Neuronal stem cell (in vitro differentiated cells): ENCODE results near the gene CNTNAP2.

Source experiments
- DNase-seq: peaks from one replicate; pipeline ENCODE4 v3.0.0-alpha.2; 2013; ENCODE audit warnings: low spot score
- H2AFZ ChIP-seq: one replicate; pipeline ENCODE4 v1.6.1; 2013; ENCODE audit warnings: mild to moderate bottlenecking, low read length, inconsistent platforms
- H2AK5ac ChIP-seq: 2 replicates; pipeline ENCODE4 v1.6.1; 2013; ENCODE audit warnings: low read depth, mild to moderate bottlenecking, inconsistent platforms, low read length, moderate library complexity, mixed read lengths
- H2BK120ac ChIP-seq: 2 replicates; pipeline ENCODE4 v1.6.1; 2013; ENCODE audit warnings: low read depth, mild to moderate bottlenecking, inconsistent platforms, low read length, moderate library complexity, mixed read lengths
- H2BK12ac ChIP-seq: one replicate; pipeline ENCODE4 v1.6.1; 2013; ENCODE audit warnings: low read length, inconsistent platforms
- H2BK15ac ChIP-seq: 2 replicates; pipeline ENCODE4 v1.6.1; 2013; ENCODE audit warnings: mild to moderate bottlenecking, low read length, inconsistent platforms, mixed read lengths
- H2BK5ac ChIP-seq: one replicate; pipeline ENCODE4 v1.6.1; 2013; ENCODE audit warnings: inconsistent platforms, mild to moderate bottlenecking, low read length, moderate library complexity
- H3K14ac ChIP-seq: one replicate; pipeline ENCODE4 v1.6.1; 2013; ENCODE audit warnings: low read length, inconsistent platforms
- H3K18ac ChIP-seq: 2 replicates; pipeline ENCODE4 v1.6.1; 2013; ENCODE audit warnings: low read length, inconsistent platforms
- H3K23ac ChIP-seq: 2 replicates; pipeline ENCODE4 v1.6.1; 2013; ENCODE audit warnings: low read depth, mild to moderate bottlenecking, mixed read lengths, low read length, inconsistent platforms; ENCODE audit not compliant: poor library complexity
- H3K27ac ChIP-seq: replicated peaks from 3 replicates; pipeline ENCODE4 v1.5.1; 2013; ENCODE audit warnings: low read length, inconsistent platforms
- H3K27me3 ChIP-seq, 3 experiments: 2 replicates each; pipeline ENCODE4 v1.6.1; 2013; ENCODE audit warnings: low read length in 3 of 3, mild to moderate bottlenecking in 2 of 3, inconsistent platforms in 1 of 3, low read depth in 1 of 3, mixed read lengths in 1 of 3, moderate library complexity in 1 of 3; ENCODE audit not compliant: control insufficient read depth in 3 of 3, insufficient read depth in 3 of 3
- H3K36me3 ChIP-seq, 2 donors: replicated peaks in 1 of 2; 2 replicates each; pipeline ENCODE4 v1.6.1; 2013; ENCODE audit warnings: low read length in 2 of 2; ENCODE audit not compliant: control insufficient read depth in 2 of 2, insufficient read depth in 2 of 2
- H3K4ac ChIP-seq: 2 replicates; pipeline ENCODE4 v1.6.1; 2013; ENCODE audit warnings: inconsistent platforms, mild to moderate bottlenecking, low read length, moderate library complexity
- H3K4me1 ChIP-seq, 2 donors: 1 replicate in 1 of 2; 2 replicates in 1 of 2; pipeline ENCODE4 v1.6.1; 2013; ENCODE audit warnings: low read length in 2 of 2, low read depth in 1 of 2; ENCODE audit not compliant: control insufficient read depth in 2 of 2, insufficient read depth in 1 of 2
- H3K4me2 ChIP-seq: one replicate; pipeline ENCODE4 v1.6.1; 2013; ENCODE audit warnings: mild to moderate bottlenecking, low read length, inconsistent platforms; ENCODE audit not compliant: insufficient read depth, poor library complexity, severe bottlenecking
- H3K4me3 ChIP-seq, 2 donors: 2 replicates each; pipeline ENCODE4 v1.5.1; 2013; ENCODE audit warnings: low read length in 2 of 2, mild to moderate bottlenecking in 2 of 2, inconsistent platforms in 1 of 2, moderate library complexity in 1 of 2
- H3K79me1 ChIP-seq: one replicate; pipeline ENCODE4 v1.6.1; 2013; ENCODE audit warnings: low read depth, mild to moderate bottlenecking, inconsistent platforms, low read length, moderate library complexity
- H3K9ac ChIP-seq: one replicate; pipeline ENCODE4 v1.6.1; 2013; ENCODE audit warnings: mild to moderate bottlenecking, low read depth, low read length, inconsistent platforms; ENCODE audit not compliant: poor library complexity
- H3K9me3 ChIP-seq, 2 donors: replicated peaks in 1 of 2; 2 replicates each; pipeline versions ENCODE3 to v1.6.1; 2013; ENCODE audit warnings: low read length in 2 of 2, mild to moderate bottlenecking in 2 of 2, inconsistent platforms in 1 of 2, low read depth in 1 of 2, mixed read lengths in 1 of 2, moderate library complexity in 1 of 2; ENCODE audit not compliant: control insufficient read depth in 2 of 2, insufficient read depth in 1 of 2
- H4K8ac ChIP-seq: one replicate; pipeline ENCODE4 v1.6.1; 2013; ENCODE audit warnings: low read depth, mild to moderate bottlenecking, inconsistent platforms, low read length, moderate library complexity
- H4K91ac ChIP-seq: one replicate; pipeline ENCODE4 v1.6.1; 2013; ENCODE audit warnings: low read length, low read depth, mild to moderate bottlenecking, inconsistent platforms; ENCODE audit not compliant: poor library complexity
- WGBS, 2 donors: extraction: QIAGEN DNeasy Blood & Tissue Kit; methylation state at CpG; one replicate each; pipeline ENCODE4 v1.1.7; 2013; ENCODE audit warnings: missing lambda C conversion rate in 2 of 2, mixed read lengths in 1 of 2; ENCODE audit not compliant: insufficient read length in 2 of 2, insufficient replicate concordance in 1 of 2; ENCODE audit errors: extremely low coverage in 2 of 2; 5-methylcytosine and 5-hydroxymethylcytosine counted together

The CNTNAP2 gene

DNA sequence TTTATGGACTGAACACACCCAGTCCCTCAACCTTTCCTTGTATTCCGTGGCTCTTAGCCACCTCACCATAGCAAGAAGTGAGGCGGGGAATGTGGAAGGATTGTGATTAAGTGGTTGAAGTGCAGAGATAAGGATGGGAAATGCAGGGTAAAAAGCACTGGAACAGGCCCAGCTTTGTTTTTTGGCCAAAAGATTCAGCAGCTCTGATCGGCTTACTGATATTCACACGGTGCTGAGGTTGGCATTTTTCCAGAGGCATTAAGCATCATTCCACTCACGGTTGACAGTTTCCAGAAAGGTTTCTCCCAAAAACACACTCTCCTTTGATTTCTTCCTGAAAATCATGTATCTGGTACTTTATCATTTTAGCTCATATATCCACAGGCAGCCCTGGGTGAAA is 544.2 kb downstream of the CNTNAP2 start:
- H2BK12ac ChIP-seq = no peak overlapping the region
- WGBS, 2 donors = no CpG with 5 or more reads among the region's 5 CpGs
- no peak overlapping the region for H3K27ac ChIP-seq
- H3K4me3 ChIP-seq = no peak overlapping the region
- H3K4me1 ChIP-seq = no peaks in the 10 kb centered on the region
- no peaks in the 10 kb centered on the region for H3K79me1 ChIP-seq
- no peak overlapping the region for H3K18ac ChIP-seq
- no peaks in the 10 kb centered on the region for H3K27me3 ChIP-seq
- H2BK15ac ChIP-seq = no peak overlapping the region
- no peak overlapping the region for H3K9ac ChIP-seq
- H2BK120ac ChIP-seq = no peak overlapping the region
- no peak overlapping the region for H4K8ac ChIP-seq
- no peak overlapping the region for H3K14ac ChIP-seq
- H3K4ac ChIP-seq = no peak overlapping the region
- H3K23ac ChIP-seq = no peak overlapping the region
- no peak overlapping the region for H2AFZ ChIP-seq
- no peak overlapping the region for H3K4me2 ChIP-seq
- H3K36me3 ChIP-seq = no peaks in the 10 kb centered on the region
- no peaks in the 10 kb centered on the region for H3K9me3 ChIP-seq
- H2BK5ac ChIP-seq = no peak overlapping the region
- H2AK5ac ChIP-seq = no peak overlapping the region
- no peak for DNase-seq
- H4K91ac ChIP-seq = no peak overlapping the region

DNA sequence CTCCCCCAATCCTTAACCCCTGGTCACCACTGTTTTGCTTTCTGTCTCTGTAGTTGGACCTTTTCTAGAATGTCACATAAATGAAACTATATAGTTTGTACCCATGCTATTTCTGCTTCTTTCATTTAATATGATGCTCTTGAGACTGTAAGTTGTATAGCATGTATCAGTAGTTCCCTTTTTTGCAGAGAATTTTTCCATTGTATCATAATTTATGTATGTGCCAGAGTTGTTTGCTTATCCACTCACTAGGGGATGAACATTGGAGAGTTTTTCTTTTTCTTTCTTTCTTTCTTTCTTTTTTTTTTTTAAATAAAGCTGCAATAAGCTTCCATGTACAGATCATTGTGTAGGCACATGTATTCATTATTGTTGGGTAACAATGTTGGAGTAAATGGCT is 544.8 kb downstream of the CNTNAP2 start:
- Histone ChIP-seq H3K4ac (no peak overlapping the region), H4K8ac (no peak overlapping the region), H2BK15ac (no peak overlapping the region), H2AK5ac (no peak overlapping the region), H2BK120ac (no peak overlapping the region), H3K36me3 (no peaks in the 10 kb centered on the region), H3K27me3 (no peaks in the 10 kb centered on the region), H3K14ac (no peak overlapping the region), H3K9ac (no peak overlapping the region), H3K27ac (no peak overlapping the region), H3K4me3 (no peak overlapping the region), H3K9me3 (no peaks in the 10 kb centered on the region), H2BK12ac (no peak overlapping the region), H4K91ac (no peak overlapping the region), H3K4me1 (no peaks in the 10 kb centered on the region), H2AFZ (no peak overlapping the region), H3K4me2 (no peak overlapping the region), H3K23ac (no peak overlapping the region), H3K79me1 (no peaks in the 10 kb centered on the region), H2BK5ac (no peak overlapping the region), H3K18ac (no peak overlapping the region)
- no peak for DNase-seq

DNA sequence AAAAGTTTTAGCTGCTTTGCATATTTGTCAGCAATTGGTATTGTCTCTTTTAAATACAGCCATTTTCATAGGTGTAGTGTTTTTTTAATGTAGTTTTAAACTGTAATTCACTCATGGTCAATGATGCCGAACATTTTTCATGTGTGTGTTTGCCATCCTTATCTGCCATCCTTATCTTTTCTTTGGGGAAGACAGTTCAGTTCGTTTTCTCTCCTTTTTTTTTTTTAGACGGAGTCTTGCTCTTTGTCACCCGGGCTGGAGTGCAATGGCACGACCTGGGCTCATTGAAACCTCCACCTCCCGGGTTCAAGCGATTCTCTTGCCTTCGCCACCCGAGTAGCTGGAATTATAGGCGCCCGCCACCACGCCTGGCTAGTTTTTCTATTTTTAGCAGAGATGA is 545.3 kb downstream of the CNTNAP2 start:
- no peak overlapping the region for H4K8ac ChIP-seq
- no peak overlapping the region for H3K14ac ChIP-seq
- H3K4me1 ChIP-seq = no peaks in the 10 kb centered on the region
- H4K91ac ChIP-seq = no peak overlapping the region
- H3K4ac ChIP-seq = no peak overlapping the region
- no peak overlapping the region for H3K23ac ChIP-seq
- WGBS, 2 donors = no CpG with 5 or more reads among the region's 12 CpGs
- H3K27ac ChIP-seq = no peak overlapping the region
- no peak overlapping the region for H2BK15ac ChIP-seq
- no peak overlapping the region for H2BK120ac ChIP-seq
- H3K9me3 ChIP-seq = no peaks in the 10 kb centered on the region
- no peak overlapping the region for H3K9ac ChIP-seq
- H3K27me3 ChIP-seq = no peaks in the 10 kb centered on the region
- no peak overlapping the region for H2BK12ac ChIP-seq
- H3K36me3 ChIP-seq = no peaks in the 10 kb centered on the region
- no peak overlapping the region for H2AFZ ChIP-seq
- no peaks in the 10 kb centered on the region for H3K79me1 ChIP-seq
- no peak overlapping the region for H3K4me2 ChIP-seq
- no peak overlapping the region for H2AK5ac ChIP-seq
- no peak overlapping the region for H3K4me3 ChIP-seq
- H3K18ac ChIP-seq = no peak overlapping the region
- no peak overlapping the region for H2BK5ac ChIP-seq
- DNase-seq = no peak

DNA sequence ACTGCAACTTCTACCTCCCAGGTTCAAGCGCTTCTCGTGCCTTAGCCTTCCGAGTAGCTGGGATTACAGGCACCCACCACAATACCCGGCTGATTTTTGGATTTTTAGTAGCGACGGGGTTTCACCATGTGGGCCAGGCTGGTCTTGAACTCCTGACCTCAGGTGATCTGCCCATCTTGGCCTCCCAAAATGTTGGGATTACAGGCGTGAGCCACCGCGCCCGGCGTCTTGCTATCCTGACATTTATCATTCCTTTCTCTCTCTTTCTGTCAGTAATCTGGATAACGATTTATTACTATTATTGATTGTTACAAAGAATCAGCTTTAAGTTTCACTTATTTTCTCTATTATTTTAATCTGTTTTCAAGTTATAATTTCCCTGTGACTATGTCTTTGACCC is 548.4 kb downstream of the CNTNAP2 start:
- no CpG with 5 or more reads among the region's 12 CpGs for WGBS, 2 donors
- Histone ChIP-seq H4K8ac (no peak overlapping the region), H3K27ac (no peak overlapping the region), H3K4me1 (no peaks in the 10 kb centered on the region), H3K36me3 (no peaks in the 10 kb centered on the region), H3K4ac (no peak overlapping the region), H2BK120ac (no peak overlapping the region), H3K9ac (no peak overlapping the region), H3K79me1 (no peaks in the 10 kb centered on the region), H2AFZ (no peak overlapping the region), H2BK5ac (no peak overlapping the region), H2BK15ac (no peak overlapping the region), H3K18ac (no peak overlapping the region), H2AK5ac (no peak overlapping the region), H3K4me2 (no peak overlapping the region), H3K23ac (no peak overlapping the region), H4K91ac (no peak overlapping the region), H3K9me3 (no peaks in the 10 kb centered on the region), H3K27me3 (no peaks in the 10 kb centered on the region), H3K4me3 (no peak overlapping the region), H2BK12ac (no peak overlapping the region), H3K14ac (no peak overlapping the region)
- DNase-seq = no peak
